ENCODE data around the gene ENTPD6.

GRCh38 chr20:25214819-25215218 lies 19.3 kb downstream of the ENTPD6 start:
- TF ChIP-seq CTCF (conservative IDR thresholded peaks at IDR 0.05), result no peak
- TF ChIP-seq EZH2 (IDR thresholded peaks at IDR 0.05; ENCODE audit: low read depth), result no peak

All from PC-9 (cell line).